HAP-1 (cell line): ENCODE measurements around the gene GINS1.

Experiments used
- DNase-seq, 2 experiments: peaks; one replicate each; pipeline ENCODE4 v3.0.0-alpha.2; 2016 to 2020; ENCODE audit warnings: low spot score in 2 of 2
- H3K27me3 ChIP-seq: fragments of 250-450 bp; sonication (Bioruptor Pico); 2 replicates; pipeline ENCODE4 v1.5.1; 2020; ENCODE audit warnings: low read depth, mild to moderate bottlenecking, moderate library complexity
- H3K36me3 ChIP-seq: fragments of 250-450 bp; sonication (Bioruptor Pico); replicated peaks from 2 replicates; pipeline ENCODE4 v1.5.1; 2020; ENCODE audit warnings: mild to moderate bottlenecking
- H3K4me1 ChIP-seq: fragments of 250-450 bp; sonication (Bioruptor Pico); 2 replicates; pipeline ENCODE4 v1.5.1; 2020; ENCODE audit warnings: mild to moderate bottlenecking
- H3K4me3 ChIP-seq: fragments of 250-450 bp; sonication (Bioruptor Pico); 2 replicates; pipeline ENCODE4 v1.5.1; 2020; ENCODE audit warnings: mild to moderate bottlenecking, moderate library complexity
- H3K9me3 ChIP-seq: fragments of 250-450 bp; sonication (Bioruptor Pico); 2 replicates; pipeline ENCODE4 v1.5.1; 2020; ENCODE audit warnings: mild to moderate bottlenecking, moderate library complexity
- in situ Hi-C: fragments of 300-500 bp; cut with MboI; formaldehyde crosslinking; loops from 3 replicates; pipeline ENCODE4 v1.14.3; 2020; ENCODE audit warnings: low sequenced_read_pairs, inconsistent platforms, mixed read lengths

The GINS1 gene

GRCh38 chr20:25491446-25492038, 84.1 kb downstream of the GINS1 start:
- H3K4me3 ChIP-seq, result no peak overlapping the region
- H3K4me1 ChIP-seq, result no peaks in the 10 kb centered on the region
- no peaks in the 10 kb centered on the region for H3K27me3 ChIP-seq
- H3K9me3 ChIP-seq, result no peaks in the 10 kb centered on the region
- in situ Hi-C loops, result no loop called here
- no peak for DNase-seq
- H3K36me3 ChIP-seq, result no peaks in the 10 kb centered on the region

DNA sequence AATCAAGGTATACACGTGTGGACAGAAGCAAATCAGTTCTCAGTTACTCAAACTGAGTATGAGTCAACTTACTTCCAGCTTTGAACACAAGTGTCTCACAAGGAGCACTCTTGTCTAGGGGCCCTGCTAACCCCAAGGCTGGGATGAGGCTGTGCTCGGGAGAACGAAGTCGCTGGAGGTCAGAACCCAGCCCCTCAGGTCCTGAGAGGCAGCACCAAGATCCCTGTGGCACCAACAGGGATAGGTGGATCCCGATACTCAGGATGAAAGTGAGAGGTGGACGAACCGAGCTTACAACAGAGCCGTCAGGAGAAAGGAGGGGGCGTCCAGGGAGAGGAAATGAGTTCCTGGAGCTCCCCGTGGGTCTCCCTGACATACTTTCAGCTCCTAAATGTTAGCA, 85.7 kb downstream of the GINS1 start:
- no peak overlapping the region for H3K4me3 ChIP-seq
- H3K9me3 ChIP-seq, result no peaks in the 10 kb centered on the region
- no peak for DNase-seq
- H3K4me1 ChIP-seq, result no peaks in the 10 kb centered on the region
- no peaks in the 10 kb centered on the region for H3K27me3 ChIP-seq
- in situ Hi-C loops, result no loop called here
- no peaks in the 10 kb centered on the region for H3K36me3 ChIP-seq

DNA sequence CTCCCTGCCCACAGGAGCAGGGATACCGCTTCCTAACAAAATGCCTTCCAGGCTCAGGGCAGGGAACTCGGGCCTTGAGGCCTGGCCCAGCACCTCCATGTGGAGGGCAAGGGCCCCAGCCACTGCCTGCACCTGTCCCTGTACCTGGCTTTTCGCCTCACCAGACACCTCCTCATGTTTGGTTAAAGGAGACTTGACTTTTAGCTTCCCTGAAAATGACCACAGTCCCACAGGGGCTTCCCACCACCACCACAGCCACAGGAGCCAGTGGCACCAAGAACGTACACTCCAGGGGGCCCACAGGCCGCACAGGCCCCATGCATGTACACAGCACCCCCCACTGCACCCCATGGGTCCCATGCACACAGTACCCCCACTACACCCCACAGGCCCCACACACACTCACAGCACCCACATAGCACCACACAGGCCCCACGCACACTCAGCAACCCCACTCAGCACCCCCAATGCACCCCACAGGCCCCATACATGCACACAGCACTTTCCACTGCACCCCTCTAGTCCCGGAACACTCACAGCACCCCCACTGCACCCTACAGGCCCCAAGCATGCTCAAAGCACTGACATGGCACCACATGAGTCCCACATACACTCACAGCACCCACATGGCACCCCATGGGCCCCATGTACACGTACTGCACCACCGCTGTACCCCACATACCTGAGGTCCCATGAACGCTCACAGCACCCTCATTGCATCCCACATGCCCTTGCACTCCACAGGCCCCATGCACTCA, 86.5 kb downstream of the GINS1 start:
- no peaks in the 10 kb centered on the region for H3K4me1 ChIP-seq
- no peak overlapping the region for H3K4me3 ChIP-seq
- DNase-seq, result no peak
- no peaks in the 10 kb centered on the region for H3K9me3 ChIP-seq
- H3K27me3 ChIP-seq, result no peaks in the 10 kb centered on the region
- H3K36me3 ChIP-seq, result no peaks in the 10 kb centered on the region
- in situ Hi-C loops, result no loop called here

- Histone ChIP-seq H3K9me3 (no peaks in the 10 kb centered on the region), H3K4me1 (no peaks in the 10 kb centered on the region), H3K27me3 (no peaks in the 10 kb centered on the region), H3K4me3 (no peak overlapping the region), H3K36me3 (no peaks in the 10 kb centered on the region)
- in situ Hi-C loops, result no loop called here
- DNase-seq, result no peak
These were observed 87.2 kb downstream of the GINS1 start for GRCh38 chr20:25494506-25495188.

DNA sequence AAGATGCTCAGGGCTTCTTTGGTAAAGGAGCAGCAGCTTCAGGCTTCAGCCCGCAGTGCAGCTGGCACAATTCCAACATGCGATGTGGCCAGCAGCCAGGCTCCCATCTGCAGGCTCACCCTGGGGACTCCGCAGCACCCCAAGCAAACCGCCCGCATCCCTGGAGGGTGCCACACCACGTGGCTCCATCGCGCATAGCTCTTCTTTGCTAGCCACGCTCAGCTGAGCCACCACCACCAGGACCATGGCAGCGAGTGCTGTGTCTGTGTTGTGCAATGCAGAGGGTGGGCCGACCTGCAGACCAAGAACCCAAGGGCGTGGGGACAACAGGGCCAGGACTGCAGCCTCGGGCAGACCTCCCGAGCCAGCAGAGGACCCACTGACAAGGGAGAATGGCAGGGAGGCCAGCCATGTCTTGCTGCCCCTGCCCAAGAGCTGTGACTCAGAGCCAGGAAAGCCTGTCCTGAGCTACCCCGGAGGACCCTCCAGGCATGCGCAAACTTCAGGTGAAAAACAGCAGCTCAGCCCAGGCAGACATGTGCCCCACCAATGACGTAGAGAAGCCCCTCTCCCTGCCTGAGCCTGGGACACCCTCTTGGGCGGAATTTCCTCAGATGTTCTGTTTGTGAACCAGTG, 87.8 kb downstream of the GINS1 start:
- H3K4me3 ChIP-seq, result no peak overlapping the region
- H3K27me3 ChIP-seq, result no peaks in the 10 kb centered on the region
- H3K9me3 ChIP-seq, result no peaks in the 10 kb centered on the region
- no peak for DNase-seq
- no peaks in the 10 kb centered on the region for H3K36me3 ChIP-seq
- H3K4me1 ChIP-seq, result no peaks in the 10 kb centered on the region
- in situ Hi-C loops, result no loop called here

DNA sequence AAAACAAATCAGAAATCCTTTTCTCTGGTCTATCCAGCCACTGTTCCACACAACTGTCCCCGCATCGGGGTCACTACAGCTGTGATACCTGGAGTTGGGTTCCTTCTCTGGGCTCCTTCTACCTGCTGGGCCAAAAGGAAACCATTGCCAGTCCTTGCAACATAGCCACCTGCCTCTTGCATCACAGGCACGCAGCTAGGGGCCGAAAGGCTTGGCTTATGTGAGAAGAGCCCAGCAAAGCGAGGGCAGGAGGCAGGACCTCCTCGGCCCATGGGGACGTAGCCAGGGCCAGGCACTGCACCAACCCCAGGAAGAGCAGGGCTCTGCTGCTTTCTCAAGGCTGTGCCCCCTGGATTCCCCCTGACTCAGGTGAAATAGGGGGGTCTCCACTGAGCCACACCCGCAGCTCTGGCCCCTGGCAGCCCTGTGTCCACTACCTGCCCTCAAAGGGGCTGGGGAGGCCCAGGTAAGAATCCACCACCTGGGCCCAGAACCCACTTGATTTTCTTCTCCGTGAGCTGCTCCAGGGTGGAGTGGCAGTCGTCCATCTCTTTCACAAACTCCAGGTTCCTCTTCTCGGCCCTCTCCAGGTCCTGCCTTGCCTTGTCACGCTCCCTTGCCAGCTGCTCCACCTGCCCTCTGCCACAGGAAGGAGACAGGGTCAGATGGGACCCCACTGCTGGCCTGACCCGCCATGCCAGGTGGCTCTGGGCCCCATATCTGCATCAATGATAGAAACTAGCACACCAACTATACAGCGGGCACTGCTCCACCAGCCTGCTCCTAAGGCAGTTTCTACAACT, 88.9 kb downstream of the GINS1 start:
- DNase-seq, result no peak
- no peaks in the 10 kb centered on the region for H3K9me3 ChIP-seq
- H3K27me3 ChIP-seq, result no peaks in the 10 kb centered on the region
- no peaks in the 10 kb centered on the region for H3K36me3 ChIP-seq
- no peak overlapping the region for H3K4me3 ChIP-seq
- H3K4me1 ChIP-seq, result no peaks in the 10 kb centered on the region
- in situ Hi-C loops, result no loop called here

GRCh38 chr20:25496968-25497401, 89.5 kb downstream of the GINS1 start:
- in situ Hi-C loops, result no loop called here
- Histone ChIP-seq H3K4me3 (no peak overlapping the region), H3K9me3 (no peaks in the 10 kb centered on the region), H3K27me3 (no peaks in the 10 kb centered on the region), H3K4me1 (no peaks in the 10 kb centered on the region), H3K36me3 (no peaks in the 10 kb centered on the region)
- no peak for DNase-seq

- in situ Hi-C loops, result no loop called here
- no peaks in the 10 kb centered on the region for H3K27me3 ChIP-seq
- H3K4me1 ChIP-seq, result no peaks in the 10 kb centered on the region
- no peak for DNase-seq
- H3K36me3 ChIP-seq, result no peaks in the 10 kb centered on the region
- H3K9me3 ChIP-seq, result no peaks in the 10 kb centered on the region
- H3K4me3 ChIP-seq, result no peak overlapping the region
These were observed 90.3 kb downstream of the GINS1 start for GRCh38 chr20:25497586-25498279.
